GM19372 (cell line): ENCODE data around the gene B3GLCT.
A peak's percentile ranks its signal among the peaks of the same experiment; 100 is the strongest.
"Not testable (repeated sequence)": the region's sequence is repeated elsewhere in the genome, so short reads cannot be mapped to it uniquely, and the experiment has no call there.

Experiments
- ATAC-seq: cut with Tn5 transposase; IDR thresholded peaks from one replicate; pipeline ENCODE4 v1.9.1; 2021; ENCODE audit warnings: mild to moderate bottlenecking, low read depth, moderate library complexity; ENCODE audit not compliant: unreplicated experiment

The B3GLCT gene

GRCh38 chr13:31199849-31200636 is at the start of gene B3GLCT:
Gene B3GLCT (plus strand): TSS chr13:31199975. CDS start chr13:31200085, 110 bp downstream.
- peak; percentile 81 for ATAC-seq

GRCh38 chr13:31150315-31150985 is 49.3 kb upstream of the B3GLCT start:
- no peak for ATAC-seq

GRCh38 chr13:31151837-31152236 is 47.9 kb upstream of the B3GLCT start:
- no peak for ATAC-seq

GRCh38 chr13:31154939-31155338 is 44.8 kb upstream of the B3GLCT start:
- ATAC-seq = no peak

- no peak for ATAC-seq
These were observed 40.5 kb upstream of the B3GLCT start for GRCh38 chr13:31159306-31159705.

- ATAC-seq = peak; percentile 20
These were observed 38.8 kb upstream of the B3GLCT start for GRCh38 chr13:31160857-31161556.

GRCh38 chr13:31161557-31162150 is 38.1 kb upstream of the B3GLCT start, which contains the start of gene HSPH1:
Gene HSPH1 (minus strand): TSS chr13:31161904. CDS start chr13:31161582, 322 bp downstream.
- peak; percentile 74 for ATAC-seq

- ATAC-seq = peak; percentile 71
These were observed 37.4 kb upstream of the B3GLCT start for GRCh38 chr13:31162151-31163008.

GRCh38 chr13:31166591-31166990 is 33.2 kb upstream of the B3GLCT start:
- ATAC-seq = no peak

- ATAC-seq = no peak
These were observed 32.3 kb upstream of the B3GLCT start for GRCh38 chr13:31167490-31167889.

GRCh38 chr13:31168166-31168565 is 31.6 kb upstream of the B3GLCT start:
- peak; percentile 61 for ATAC-seq

GRCh38 chr13:31168736-31169135 is 31.0 kb upstream of the B3GLCT start:
- ATAC-seq = no peak

GRCh38 chr13:31172001-31172400 is 27.8 kb upstream of the B3GLCT start:
- ATAC-seq = no peak

GRCh38 chr13:31172535-31172934 is 27.2 kb upstream of the B3GLCT start:
- no peak for ATAC-seq

- no peak for ATAC-seq
These were observed 25.8 kb upstream of the B3GLCT start for GRCh38 chr13:31174018-31174417.

- ATAC-seq = no peak
These were observed 23.8 kb upstream of the B3GLCT start for GRCh38 chr13:31175847-31176532.

- ATAC-seq = not testable (repeated sequence)
These were observed 21.8 kb upstream of the B3GLCT start for GRCh38 chr13:31177813-31178495.

GRCh38 chr13:31179241-31179640 is 20.5 kb upstream of the B3GLCT start:
- ATAC-seq = no peak

- ATAC-seq = no peak
These were observed 20.0 kb upstream of the B3GLCT start for GRCh38 chr13:31179754-31180153.
